ENCODE measurements around the gene FAM53A.
A peak's percentile ranks its signal among the peaks of the same experiment; 100 is the strongest.

The FAM53A gene

GRCh38 chr4:1721003-1721665, 37.0 kb upstream of the FAM53A start, which contains the start of the genes TACC3 and TMEM129:
TSS of gene TACC3 (plus strand) at chr4:1721521. CDS start at chr4:1723422, 1,901 bp downstream.
TSS of gene TMEM129 (minus strand) at chr4:1721323. CDS start at chr4:1720837, 486 bp downstream.
- H3K4me3 ChIP-seq (ENCODE audit: low read depth, low read length), result peak within 1 kb of the TSS; percentile 72
- TF ChIP-seq, protein P1, sequence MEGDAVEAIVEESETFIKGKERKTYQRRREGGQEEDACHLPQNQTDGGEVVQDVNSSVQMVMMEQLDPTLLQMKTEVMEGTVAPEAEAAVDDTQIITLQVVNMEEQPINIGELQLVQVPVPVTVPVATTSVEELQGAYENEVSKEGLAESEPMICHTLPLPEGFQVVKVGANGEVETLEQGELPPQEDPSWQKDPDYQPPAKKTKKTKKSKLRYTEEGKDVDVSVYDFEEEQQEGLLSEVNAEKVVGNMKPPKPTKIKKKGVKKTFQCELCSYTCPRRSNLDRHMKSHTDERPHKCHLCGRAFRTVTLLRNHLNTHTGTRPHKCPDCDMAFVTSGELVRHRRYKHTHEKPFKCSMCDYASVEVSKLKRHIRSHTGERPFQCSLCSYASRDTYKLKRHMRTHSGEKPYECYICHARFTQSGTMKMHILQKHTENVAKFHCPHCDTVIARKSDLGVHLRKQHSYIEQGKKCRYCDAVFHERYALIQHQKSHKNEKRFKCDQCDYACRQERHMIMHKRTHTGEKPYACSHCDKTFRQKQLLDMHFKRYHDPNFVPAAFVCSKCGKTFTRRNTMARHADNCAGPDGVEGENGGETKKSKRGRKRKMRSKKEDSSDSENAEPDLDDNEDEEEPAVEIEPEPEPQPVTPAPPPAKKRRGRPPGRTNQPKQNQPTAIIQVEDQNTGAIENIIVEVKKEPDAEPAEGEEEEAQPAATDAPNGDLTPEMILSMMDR (IDR thresholded peaks at IDR 0.05; ENCODE audit: low read depth, low read length), result no peak

DNA sequence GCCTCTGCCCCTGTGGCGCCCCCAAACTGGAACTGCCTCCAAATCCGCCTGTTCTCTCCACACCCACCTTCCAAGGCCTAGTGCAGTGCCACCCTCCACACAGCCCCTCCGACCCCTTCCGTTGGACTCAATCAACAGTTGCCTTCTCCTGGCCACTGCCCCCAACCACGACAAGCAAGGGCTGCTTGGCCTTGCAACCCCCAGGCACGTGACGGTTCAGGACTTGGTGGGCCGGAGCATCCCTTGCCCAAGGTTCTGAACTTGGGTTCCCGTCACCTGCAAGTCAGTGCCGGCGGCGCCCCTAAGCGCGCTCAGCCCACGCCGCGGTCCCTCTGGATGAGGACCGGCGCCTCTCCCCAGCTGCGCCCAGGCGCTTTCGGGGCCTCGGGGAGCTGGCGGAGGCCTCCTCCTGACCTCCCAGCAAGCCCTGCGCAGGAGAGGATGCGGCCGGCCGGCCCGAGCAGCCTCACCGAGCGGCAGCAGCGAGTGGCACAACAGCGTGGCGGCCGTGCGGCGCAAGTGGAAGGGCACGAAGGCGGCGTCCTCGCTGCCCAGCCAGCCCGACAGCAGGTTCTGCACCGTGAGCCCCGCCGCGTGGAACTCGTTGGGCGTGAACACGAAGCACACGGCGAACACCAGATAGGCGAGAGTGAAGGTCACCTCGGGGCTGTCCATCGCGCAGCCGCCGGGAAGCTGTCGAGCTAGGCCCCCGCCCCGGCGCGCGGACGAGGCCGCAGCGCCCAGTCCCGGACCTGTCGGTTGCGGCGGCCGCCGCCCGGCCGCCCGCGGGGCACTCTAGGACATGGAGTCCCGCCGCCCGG, 36.3 kb upstream of the FAM53A start:
- peak overlapping the region; percentile 72 for H3K4me3 ChIP-seq (ENCODE audit: low read depth, low read length)
- TF ChIP-seq, protein P1 (IDR thresholded peaks at IDR 0.05; ENCODE audit: low read depth, low read length), result no peak

DNA sequence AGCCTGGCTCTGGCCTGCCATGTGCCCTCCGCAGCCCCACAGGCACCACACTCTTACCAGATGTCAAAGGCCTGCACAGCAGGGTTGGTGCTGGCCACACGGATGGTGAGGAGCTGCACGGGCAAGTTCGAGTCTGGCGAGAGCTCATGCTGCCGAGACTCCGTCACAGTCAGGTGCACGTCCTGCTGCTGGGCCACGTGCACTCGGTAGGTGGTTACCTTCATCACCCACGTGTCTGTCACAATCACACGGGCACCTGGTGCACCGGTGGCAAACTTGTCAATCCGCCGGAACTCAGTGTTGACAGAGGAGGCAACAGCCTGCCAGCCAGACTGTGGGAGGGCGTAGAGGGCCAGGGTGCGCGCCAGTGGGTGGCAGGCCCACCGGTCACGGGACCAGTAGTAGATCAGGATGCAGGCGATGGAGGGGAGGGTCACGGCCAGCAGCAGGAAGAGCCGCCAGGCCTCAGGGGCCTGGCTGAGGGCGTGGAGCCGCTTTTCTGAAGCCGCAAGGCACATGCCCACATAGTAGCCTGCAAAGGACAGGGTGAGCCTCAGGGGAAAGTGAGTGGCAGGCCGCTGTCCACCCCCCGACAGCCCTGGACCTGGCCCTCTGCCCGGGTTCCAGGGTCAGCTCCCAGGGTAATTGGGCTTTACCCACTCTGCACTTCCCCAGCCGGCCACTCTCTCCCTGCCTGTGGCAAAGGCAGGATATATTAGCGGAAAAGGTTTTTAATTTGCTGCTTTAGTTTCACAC, 34.2 kb upstream of the FAM53A start:
- no peak overlapping the region for H3K4me3 ChIP-seq (ENCODE audit: low read depth, low read length)
- TF ChIP-seq, protein P1 (IDR thresholded peaks at IDR 0.05; ENCODE audit: low read depth, low read length), result no peak

DNA sequence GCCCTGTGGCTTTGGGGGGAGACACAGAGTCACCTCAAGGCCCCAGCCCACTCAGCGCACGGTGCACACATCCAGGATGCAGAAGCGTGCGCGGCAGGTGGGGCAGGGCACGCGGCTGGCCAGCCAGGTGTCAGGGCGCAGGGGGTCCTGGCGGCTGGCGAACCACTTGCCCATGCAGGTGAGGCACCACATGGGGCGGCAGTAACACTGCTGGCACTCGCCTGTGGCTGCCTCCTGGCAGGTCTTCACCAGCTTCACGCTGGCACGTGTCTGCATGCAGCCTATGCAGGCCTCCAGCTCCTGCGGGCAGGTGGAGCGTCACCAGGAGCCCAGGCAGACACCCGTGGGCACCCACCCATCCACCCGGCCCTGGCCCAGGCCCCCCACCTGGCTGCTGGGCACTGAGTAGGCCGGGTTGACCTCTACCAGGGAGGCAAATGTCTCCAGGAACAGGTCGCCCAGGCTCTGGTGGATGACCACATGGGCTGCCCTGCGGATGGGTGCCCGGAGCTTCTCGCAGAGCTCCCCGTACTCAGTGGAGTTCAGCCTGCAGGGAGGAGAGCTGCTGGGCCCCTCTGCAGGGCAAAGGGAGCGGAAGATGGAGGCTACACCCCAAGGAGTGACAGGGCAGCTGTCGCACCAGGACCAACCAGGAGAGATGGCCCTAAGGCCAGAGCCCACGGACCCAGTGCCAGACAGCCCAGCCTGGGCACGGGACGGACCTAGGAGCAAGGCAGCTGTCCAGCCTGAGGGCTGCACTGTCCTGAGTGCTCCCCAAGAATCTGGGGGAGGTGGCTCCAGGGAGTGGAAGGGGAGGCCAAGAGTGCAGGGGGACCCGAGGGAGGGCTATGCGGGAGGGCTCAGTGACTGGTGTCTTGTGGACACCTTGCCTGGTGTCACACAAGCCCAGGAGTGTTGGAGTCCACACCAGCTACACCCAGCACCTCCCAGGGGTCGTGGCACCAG, 33.3 kb upstream of the FAM53A start:
- TF ChIP-seq, protein P1 (IDR thresholded peaks at IDR 0.05; ENCODE audit: low read depth, low read length), result no peak
- no peak overlapping the region for H3K4me3 ChIP-seq (ENCODE audit: low read depth, low read length)

DNA sequence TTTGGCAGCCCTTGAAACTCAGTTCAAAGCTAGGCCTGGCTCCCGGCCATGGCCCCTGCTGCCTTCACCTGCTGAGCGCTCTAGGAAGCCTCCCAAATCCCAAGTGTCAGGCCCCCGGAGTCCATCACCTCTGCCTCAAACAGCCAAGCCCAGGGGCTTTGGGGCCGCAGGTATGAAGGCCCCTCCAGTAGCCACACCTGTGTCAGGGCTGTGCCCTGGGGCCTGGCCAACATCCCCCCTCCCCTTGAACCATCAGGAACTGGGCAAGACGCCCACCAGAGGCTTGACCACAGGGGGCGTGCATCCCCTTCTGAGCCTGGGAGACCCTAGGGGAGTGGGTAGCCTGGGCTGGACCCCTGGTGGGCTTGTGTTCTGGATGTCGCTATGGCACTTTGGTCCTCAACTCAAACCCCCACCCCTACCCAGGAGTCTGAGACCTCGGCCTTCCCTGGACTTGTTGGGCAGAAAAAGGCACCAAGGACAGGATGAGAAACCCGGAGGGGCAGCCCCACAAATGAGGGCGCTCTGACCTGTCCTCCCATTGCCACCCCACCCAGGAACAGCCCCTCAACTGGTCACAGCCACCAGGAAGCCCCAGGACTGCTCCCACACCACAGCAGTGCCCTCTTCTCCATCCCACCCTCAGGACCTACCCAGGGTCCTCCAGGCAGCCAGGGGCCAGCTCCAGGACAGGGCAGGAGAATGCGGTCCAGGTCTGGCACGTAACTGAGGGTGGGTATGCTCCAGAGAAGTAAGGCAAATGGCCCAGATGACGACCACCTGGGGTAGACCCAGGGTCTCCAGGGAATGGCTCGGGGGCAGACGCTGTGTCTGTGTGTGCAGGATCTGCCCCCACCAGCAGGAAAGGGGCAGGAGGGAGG, 32.2 kb upstream of the FAM53A start:
- no peak overlapping the region for H3K4me3 ChIP-seq (ENCODE audit: low read depth, low read length)
- TF ChIP-seq, protein P1 (IDR thresholded peaks at IDR 0.05; ENCODE audit: low read depth, low read length), result no peak
